ENCODE measurements around the gene SOD3.

DNA sequence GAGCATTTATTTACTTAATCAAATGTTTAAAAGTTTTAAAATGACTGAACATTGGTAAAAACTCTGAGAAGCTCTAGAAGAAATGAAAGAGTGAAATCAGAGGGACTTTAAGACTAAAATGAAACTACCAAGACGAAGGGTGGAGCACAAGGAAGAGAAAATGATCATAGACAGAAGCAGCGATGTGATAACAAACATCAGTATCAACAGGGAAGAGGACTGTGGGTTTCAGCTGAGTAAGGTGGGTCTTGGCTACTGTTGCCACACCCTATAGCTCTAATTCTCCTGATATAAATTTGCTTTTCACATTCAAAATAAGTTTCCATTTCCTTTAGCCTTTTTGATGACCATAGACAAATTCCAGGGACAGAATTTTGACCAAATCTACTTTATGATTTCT is 18.4 kb downstream of the SOD3 start:
- TF ChIP-seq POLR2AphosphoS5 (IDR thresholded peaks at IDR 0.05; ENCODE audit: low read depth, low read length), result no peak
- TF ChIP-seq, protein P1, sequence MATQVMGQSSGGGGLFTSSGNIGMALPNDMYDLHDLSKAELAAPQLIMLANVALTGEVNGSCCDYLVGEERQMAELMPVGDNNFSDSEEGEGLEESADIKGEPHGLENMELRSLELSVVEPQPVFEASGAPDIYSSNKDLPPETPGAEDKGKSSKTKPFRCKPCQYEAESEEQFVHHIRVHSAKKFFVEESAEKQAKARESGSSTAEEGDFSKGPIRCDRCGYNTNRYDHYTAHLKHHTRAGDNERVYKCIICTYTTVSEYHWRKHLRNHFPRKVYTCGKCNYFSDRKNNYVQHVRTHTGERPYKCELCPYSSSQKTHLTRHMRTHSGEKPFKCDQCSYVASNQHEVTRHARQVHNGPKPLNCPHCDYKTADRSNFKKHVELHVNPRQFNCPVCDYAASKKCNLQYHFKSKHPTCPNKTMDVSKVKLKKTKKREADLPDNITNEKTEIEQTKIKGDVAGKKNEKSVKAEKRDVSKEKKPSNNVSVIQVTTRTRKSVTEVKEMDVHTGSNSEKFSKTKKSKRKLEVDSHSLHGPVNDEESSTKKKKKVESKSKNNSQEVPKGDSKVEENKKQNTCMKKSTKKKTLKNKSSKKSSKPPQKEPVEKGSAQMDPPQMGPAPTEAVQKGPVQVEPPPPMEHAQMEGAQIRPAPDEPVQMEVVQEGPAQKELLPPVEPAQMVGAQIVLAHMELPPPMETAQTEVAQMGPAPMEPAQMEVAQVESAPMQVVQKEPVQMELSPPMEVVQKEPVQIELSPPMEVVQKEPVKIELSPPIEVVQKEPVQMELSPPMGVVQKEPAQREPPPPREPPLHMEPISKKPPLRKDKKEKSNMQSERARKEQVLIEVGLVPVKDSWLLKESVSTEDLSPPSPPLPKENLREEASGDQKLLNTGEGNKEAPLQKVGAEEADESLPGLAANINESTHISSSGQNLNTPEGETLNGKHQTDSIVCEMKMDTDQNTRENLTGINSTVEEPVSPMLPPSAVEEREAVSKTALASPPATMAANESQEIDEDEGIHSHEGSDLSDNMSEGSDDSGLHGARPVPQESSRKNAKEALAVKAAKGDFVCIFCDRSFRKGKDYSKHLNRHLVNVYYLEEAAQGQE (IDR thresholded peaks at IDR 0.05; ENCODE audit: insufficient read depth in 1 of 2, low read depth in 2 of 2, low read length in 2 of 2), result no peak
- no peak for TF ChIP-seq TAF1 (IDR thresholded peaks at IDR 0.05; ENCODE audit: borderline replicate concordance, insufficient read depth, low read length)
- TF ChIP-seq SIN3A (IDR thresholded peaks at IDR 0.05; ENCODE audit: borderline replicate concordance, insufficient read depth, low read length), result no peak

Measured in PFSK-1 (cell line).